Kidney (tissue), 14 donors: ENCODE results near the gene SPOP. TPM values are rescaled to one million over a fixed set of nuclear protein-coding genes. Genes with fewer than 3 reads are reported as not detected.

Experiments used
- DNase-seq, 5 donors: peaks; one replicate each; pipeline ENCODE4 v3.0.0-alpha.2; 2013 to 2020
- FAIRE-seq: peaks from 2 replicates; lab custom pipeline; 2012; peaks lifted over from hg19 to GRCh38; lab: Jason Lieb, UNC
- H3K27ac ChIP-seq, 2 donors: one replicate each; pipeline ENCODE4 v1.7.0; 2013; ENCODE audit warnings: low read depth in 2 of 2, low read length in 2 of 2, inconsistent platforms in 1 of 2
- H3K27me3 ChIP-seq: one replicate; pipeline ENCODE4 v1.7.1; 2013; ENCODE audit warnings: low read length, inconsistent platforms; ENCODE audit not compliant: control insufficient read depth, insufficient read depth
- H3K36me3 ChIP-seq, 3 donors: one replicate each; pipeline versions ENCODE4 v1.7.0 to v1.7.1; 2013; ENCODE audit warnings: low read length in 3 of 3, control low read depth in 1 of 3, inconsistent platforms in 1 of 3; ENCODE audit not compliant: insufficient read depth in 3 of 3, control insufficient read depth in 2 of 3
- H3K4me1 ChIP-seq, 3 donors: one replicate each; pipeline versions ENCODE4 v1.7.0 to v1.7.1; 2013; ENCODE audit warnings: low read length in 3 of 3, inconsistent platforms in 1 of 3, low read depth in 1 of 3; ENCODE audit not compliant: control insufficient read depth in 2 of 3, insufficient read depth in 2 of 3
- H3K4me3 ChIP-seq, 3 donors: one replicate each; pipeline versions ENCODE4 v1.7.0 to v1.8.1; 2013; ENCODE audit warnings: low read length in 3 of 3, control low read depth in 1 of 3, inconsistent platforms in 1 of 3
- H3K9ac ChIP-seq, 3 donors: one replicate each; pipeline versions ENCODE4 v1.7.0 to v1.7.1; 2013; ENCODE audit warnings: low read length in 3 of 3, control low read depth in 1 of 3, inconsistent platforms in 1 of 3
- H3K9me3 ChIP-seq, 3 donors: one replicate each; pipeline versions ENCODE4 v1.7.0 to v1.7.1; 2013; ENCODE audit warnings: low read length in 3 of 3, control low read depth in 1 of 3, inconsistent platforms in 1 of 3; ENCODE audit not compliant: control insufficient read depth in 2 of 3, insufficient read depth in 1 of 3
- intact Hi-C: fragments of 100-400 bp; cut with DNase I; formaldehyde crosslinking; loops from one replicate; pipeline ENCODE4 v1.11.1; 2022
- polyA plus RNA-seq: library from polyadenylated mRNA; stranded (reverse); fragments of 350-450 nt; fragmentation: Illumina TruSeq; extraction: RNeasy Lipid Tissue Mini Kit (QIAGEN cat#74804); gene quantifications from one replicate; pipeline ENCODE4 v1.2.3, GENCODE V29; 2014; ENCODE audit warnings: low read depth, low replicate concordance; ENCODE audit not compliant: insufficient read depth
- total RNA-seq: library from RNA; stranded (reverse); fragmentation: NEBNext Ultra II Directional; extraction: Animal tissue kit (Norgen Biotek cat#: 25700); gene quantifications from one replicate; pipeline ENCODE4 v1.2.1, GENCODE V29; 2021
- TF ChIP-seq, protein P1 (sequence below): IDR thresholded peaks from 3 replicates; pipeline ENCODE4 v1.5.1; 2012; ENCODE audit warnings: mild to moderate bottlenecking, moderate library complexity, borderline replicate concordance; ENCODE audit not compliant: insufficient read depth; ENCODE audit errors: extremely low read depth
- donor health status: control.
- donor health status: control.
- donor health status: control.
- donor health status: control.
- donor health status: control.
- donor health status: DM: yes; HTN: yes; CAD: no.
- donor health status: Normal renal cell carcinoma (clear cell type).

Gene SPOP
- total and polyA plus RNA-seq, 2 donors from 2014 or later = 28.2 to 73.8 TPM

- no peak overlapping the region for H3K9ac ChIP-seq
- no peaks in the 10 kb centered on the region for H3K27me3 ChIP-seq
- no peak for DNase-seq
- no peaks in the 10 kb centered on the region for H3K9me3 ChIP-seq
- H3K27ac ChIP-seq = no peak overlapping the region
- TF ChIP-seq, protein P1, sequence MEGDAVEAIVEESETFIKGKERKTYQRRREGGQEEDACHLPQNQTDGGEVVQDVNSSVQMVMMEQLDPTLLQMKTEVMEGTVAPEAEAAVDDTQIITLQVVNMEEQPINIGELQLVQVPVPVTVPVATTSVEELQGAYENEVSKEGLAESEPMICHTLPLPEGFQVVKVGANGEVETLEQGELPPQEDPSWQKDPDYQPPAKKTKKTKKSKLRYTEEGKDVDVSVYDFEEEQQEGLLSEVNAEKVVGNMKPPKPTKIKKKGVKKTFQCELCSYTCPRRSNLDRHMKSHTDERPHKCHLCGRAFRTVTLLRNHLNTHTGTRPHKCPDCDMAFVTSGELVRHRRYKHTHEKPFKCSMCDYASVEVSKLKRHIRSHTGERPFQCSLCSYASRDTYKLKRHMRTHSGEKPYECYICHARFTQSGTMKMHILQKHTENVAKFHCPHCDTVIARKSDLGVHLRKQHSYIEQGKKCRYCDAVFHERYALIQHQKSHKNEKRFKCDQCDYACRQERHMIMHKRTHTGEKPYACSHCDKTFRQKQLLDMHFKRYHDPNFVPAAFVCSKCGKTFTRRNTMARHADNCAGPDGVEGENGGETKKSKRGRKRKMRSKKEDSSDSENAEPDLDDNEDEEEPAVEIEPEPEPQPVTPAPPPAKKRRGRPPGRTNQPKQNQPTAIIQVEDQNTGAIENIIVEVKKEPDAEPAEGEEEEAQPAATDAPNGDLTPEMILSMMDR = no peak
- no peaks in the 10 kb centered on the region for H3K4me1 ChIP-seq
- intact Hi-C loops = no loop called here
- no peak for FAIRE-seq
- no peak overlapping the region for H3K4me3 ChIP-seq
- peaks cover 0 to 45% (median 45%) of the 10 kb centered on the region in 3 donors for H3K36me3 ChIP-seq
These were observed 73.5 kb downstream of the SPOP start for GRCh38 chr17:49604314-49604869.

DNA sequence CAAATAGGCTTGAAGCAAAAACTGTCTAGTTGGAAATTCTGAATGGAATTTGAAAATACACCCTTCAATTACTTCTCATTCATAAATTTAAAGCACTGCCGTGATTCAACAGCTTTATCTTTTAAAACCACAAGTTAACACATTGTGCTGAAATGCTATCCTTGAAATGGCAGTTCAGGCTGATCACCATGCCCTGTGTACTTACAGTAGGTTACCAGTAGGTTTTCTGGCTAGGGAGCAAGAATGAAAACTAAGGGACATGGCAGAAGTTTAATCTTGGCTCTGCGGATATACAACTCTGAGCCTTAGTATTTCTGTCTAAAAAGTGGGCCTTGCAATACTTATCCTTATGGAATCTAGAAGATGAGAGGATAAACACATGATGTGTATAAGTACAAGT is 74.2 kb downstream of the SPOP start:
- Histone ChIP-seq H3K9ac (no peak overlapping the region), H3K4me1 (no peaks in the 10 kb centered on the region), H3K27ac (no peak overlapping the region), H3K27me3 (no peaks in the 10 kb centered on the region), H3K4me3 (no peak overlapping the region), H3K9me3 (no peaks in the 10 kb centered on the region), H3K36me3 (peaks cover 0 to 43% (median 41%) of the 10 kb centered on the region in 3 donors)
- DNase-seq = no peak
- intact Hi-C loops = no loop called here
- no peak for FAIRE-seq
- TF ChIP-seq, protein P1 = no peak

DNA sequence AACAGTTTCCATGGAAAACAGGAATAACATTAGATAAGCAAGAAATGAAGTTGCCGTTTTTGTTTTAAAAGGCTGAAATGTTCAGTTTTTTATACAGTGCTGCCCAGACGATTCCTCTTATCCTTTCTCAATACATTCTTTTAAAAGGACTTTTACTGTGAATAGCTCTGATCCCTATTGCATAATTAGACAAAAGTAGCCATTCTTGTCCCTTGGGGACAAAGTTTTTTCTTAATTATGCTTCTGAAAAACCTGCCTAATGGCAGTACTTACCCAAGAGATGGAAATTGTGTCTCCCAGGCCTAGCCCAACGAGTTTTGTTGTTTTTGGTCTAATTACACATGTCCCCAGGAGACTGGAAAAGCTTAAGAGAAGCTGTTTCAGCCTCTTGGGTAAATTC is 74.7 kb downstream of the SPOP start:
- Histone ChIP-seq H3K4me1 (no peaks in the 10 kb centered on the region), H3K4me3 (no peak overlapping the region), H3K9ac (no peak overlapping the region), H3K36me3 (peaks cover 0 to 45% (median 39%) of the 10 kb centered on the region in 3 donors), H3K27ac (no peak overlapping the region), H3K9me3 (no peaks in the 10 kb centered on the region), H3K27me3 (no peaks in the 10 kb centered on the region)
- DNase-seq = no peak
- intact Hi-C loops = no loop called here
- no peak for FAIRE-seq
- TF ChIP-seq, protein P1 = no peak

DNA sequence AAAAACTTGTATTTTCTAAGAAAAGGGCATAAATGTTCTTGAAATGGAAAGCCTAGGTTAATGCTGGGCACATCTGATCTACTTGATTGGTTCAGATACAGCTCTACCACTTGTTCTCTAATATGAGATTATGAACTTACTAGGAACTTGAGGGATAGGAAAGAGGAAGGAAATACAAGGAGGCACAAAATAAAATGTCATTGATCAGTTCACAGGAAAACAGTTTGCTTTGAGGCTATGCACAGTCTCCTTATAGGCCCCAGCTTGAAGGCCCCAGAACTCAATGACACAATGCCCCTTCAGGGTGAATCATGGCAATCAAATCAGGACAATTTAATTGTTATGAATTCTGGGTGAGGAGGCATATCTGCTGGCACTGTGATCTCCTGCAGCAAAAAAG is 75.1 kb downstream of the SPOP start:
- Histone ChIP-seq H3K27ac (no peak overlapping the region), H3K9ac (no peak overlapping the region), H3K27me3 (no peaks in the 10 kb centered on the region), H3K9me3 (no peaks in the 10 kb centered on the region), H3K36me3 (peaks cover 0 to 48% (median 40%) of the 10 kb centered on the region in 3 donors), H3K4me1 (no peaks in the 10 kb centered on the region), H3K4me3 (no peak overlapping the region)
- intact Hi-C loops = no loop called here
- no peak for DNase-seq
- TF ChIP-seq, protein P1 = no peak
- FAIRE-seq = no peak
